HepG2 (cell line): Measurements from ENCODE around the gene CD58. TPM values are rescaled to one million over a fixed set of nuclear protein-coding genes. Genes with fewer than 3 reads are reported as not detected.

Experiments
- AKAP8 ChIP-seq: sonication (generic); formaldehyde crosslinking; IDR thresholded peaks from 2 replicates; pipeline ENCODE4 v1.5.1; 2020; ENCODE audit warnings: mild to moderate bottlenecking, missing genetic modification reagents
- ATF5 ChIP-seq: sonication (generic); formaldehyde crosslinking; IDR thresholded peaks from 2 replicates; pipeline ENCODE4 v1.4.0; 2020; ENCODE audit warnings: mild to moderate bottlenecking, low read depth, missing genetic modification reagents
- BCL6 ChIP-seq: IDR thresholded peaks from 2 replicates; pipeline ENCODE4 v1.6.1; 2016; ENCODE audit warnings: missing genetic modification reagents, missing compliant biosample characterization
- GTF3A ChIP-seq: sonication (generic); formaldehyde crosslinking; conservative IDR thresholded peaks from 2 replicates; pipeline ENCODE4 v1.4.0; 2020; ENCODE audit warnings: mild to moderate bottlenecking, missing genetic modification reagents
- HOMEZ ChIP-seq: IDR thresholded peaks from 2 replicates; pipeline ENCODE4 v1.6.1; 2016; ENCODE audit warnings: low read depth
- HOXA5 ChIP-seq: sonication (generic); formaldehyde crosslinking; IDR thresholded peaks from 2 replicates; pipeline ENCODE4 v1.4.0; 2020; ENCODE audit warnings: missing genetic modification reagents
- KLF6 ChIP-seq: IDR thresholded peaks from 2 replicates; pipeline ENCODE4 v1.8.0; 2016; ENCODE audit warnings: missing biosample characterization, missing genetic modification reagents
- MIXL1 ChIP-seq: IDR thresholded peaks from 2 replicates; pipeline ENCODE4 v1.6.1; 2016
- PLRG1 ChIP-seq: fragments of 450-650 bp; conservative IDR thresholded peaks from 2 replicates; pipeline ENCODE4 v1.6.1; 2016
- SRSF1 ChIP-seq: fragments of 200-400 bp; formaldehyde crosslinking; optimal IDR thresholded peaks from 2 replicates; pipeline ENCODE3; 2017; ENCODE audit warnings: mild to moderate bottlenecking, low read depth, low read length, moderate library complexity
- ZNF205 ChIP-seq: IDR thresholded peaks from 2 replicates; pipeline ENCODE4 v1.6.1; 2018; ENCODE audit warnings: missing biosample characterization, missing genetic modification reagents
- ZNF468 ChIP-seq: sonication (generic); formaldehyde crosslinking; IDR thresholded peaks from 2 replicates; pipeline ENCODE4 v1.8.0; 2022; ENCODE audit warnings: mild to moderate bottlenecking, moderate library complexity, missing genetic modification reagents
- ZNF570 ChIP-seq: sonication (generic); formaldehyde crosslinking; IDR thresholded peaks from 2 replicates; pipeline ENCODE4 v1.4.0; 2020; ENCODE audit warnings: mild to moderate bottlenecking, missing genetic modification reagents, borderline replicate concordance
- ZNF776 ChIP-seq: sonication (generic); formaldehyde crosslinking; IDR thresholded peaks from 2 replicates; pipeline ENCODE4 v1.4.0; 2020; ENCODE audit warnings: mild to moderate bottlenecking, missing genetic modification reagents
- polyA plus RNA-seq, 8 experiments: library from polyadenylated mRNA; depleted of rRNA in 3 of 8; stranded (reverse) in 7 of 8; unstranded in 1 of 8; fragments of >200 nt; fragmentation: Illumina TruSeq in 4 of 8; extraction: Trizol in 4 of 8; gene quantifications; 2 replicates each; pipeline versions ENCODE4 v1.2.1 to v1.2.3, GENCODE V29; 2011 to 2016; ENCODE audit warnings: low read depth in 4 of 8, missing spikeins in 1 of 8, mixed read lengths in 1 of 8; ENCODE audit not compliant: insufficient read depth in 1 of 8
- total RNA-seq, 5 experiments: library from RNA; depleted of rRNA; stranded (reverse); fragments of >200 nt; fragmentation: Illumina TruSeq; extraction: Trizol; gene quantifications; 2 replicates each; pipeline ENCODE4 v1.2.3, GENCODE V29; 2016; ENCODE audit warnings: low read depth in 1 of 5
- TF ChIP-seq, protein P1 (sequence below): sonication (generic); formaldehyde crosslinking; IDR thresholded peaks from 2 replicates; pipeline ENCODE4 v1.4.0; 2020; ENCODE audit warnings: missing genetic modification reagents, mild to moderate bottlenecking, borderline replicate concordance
- TF ChIP-seq, protein P2 (sequence below): sonication (generic); formaldehyde crosslinking; IDR thresholded peaks from 2 replicates; pipeline ENCODE4 v1.8.0; 2022; ENCODE audit warnings: mild to moderate bottlenecking, missing genetic modification reagents; ENCODE audit not compliant: insufficient replicate concordance
- TF ChIP-seq, protein P3 (sequence below): sonication (generic); formaldehyde crosslinking; IDR thresholded peaks from 2 replicates; pipeline ENCODE4 v1.4.0; 2020; ENCODE audit warnings: missing genetic modification reagents
- TF ChIP-seq, protein P4 (sequence below): sonication (generic); formaldehyde crosslinking; IDR thresholded peaks from 2 replicates; pipeline ENCODE4 v1.4.0; 2020; ENCODE audit warnings: mild to moderate bottlenecking, missing genetic modification reagents

Gene CD58
- total and polyA plus RNA-seq, 2 of the 13 experiments (the other 11 are each of a cell fraction or from before 2014, with no cell fraction given), result 9.4 to 13.5 TPM

GRCh38 chr1:116465845-116466685 lies 104.8 kb downstream of the CD58 start (continued):
- TF ChIP-seq ZNF205 (CRISPR knock-in tag) (0 out of 2 replicates have a peak, but pooled peaks have one; percentile 29), HOMEZ (CRISPR knock-in tag) (peak; percentile 71), GTF3A (CRISPR knock-in tag) (no peak), ZNF570 (CRISPR knock-in tag) (no peak), SRSF1 (no peak), MIXL1 (CRISPR knock-in tag) (peak; percentile 83), KLF6 (CRISPR knock-in tag) (peak; percentile 76; the same call in 1 of the 2 replicates), ZNF468 (CRISPR knock-in tag) (no peak), BCL6 (CRISPR knock-in tag) (peak; percentile 90), HOXA5 (CRISPR knock-in tag) (peak; percentile 58; the same call in 1 of the 2 replicates), AKAP8 (no peak), ATF5 (CRISPR knock-in tag) (no peak), ZNF776 (no peak), PLRG1 (no peak)
- TF ChIP-seq, protein P1, sequence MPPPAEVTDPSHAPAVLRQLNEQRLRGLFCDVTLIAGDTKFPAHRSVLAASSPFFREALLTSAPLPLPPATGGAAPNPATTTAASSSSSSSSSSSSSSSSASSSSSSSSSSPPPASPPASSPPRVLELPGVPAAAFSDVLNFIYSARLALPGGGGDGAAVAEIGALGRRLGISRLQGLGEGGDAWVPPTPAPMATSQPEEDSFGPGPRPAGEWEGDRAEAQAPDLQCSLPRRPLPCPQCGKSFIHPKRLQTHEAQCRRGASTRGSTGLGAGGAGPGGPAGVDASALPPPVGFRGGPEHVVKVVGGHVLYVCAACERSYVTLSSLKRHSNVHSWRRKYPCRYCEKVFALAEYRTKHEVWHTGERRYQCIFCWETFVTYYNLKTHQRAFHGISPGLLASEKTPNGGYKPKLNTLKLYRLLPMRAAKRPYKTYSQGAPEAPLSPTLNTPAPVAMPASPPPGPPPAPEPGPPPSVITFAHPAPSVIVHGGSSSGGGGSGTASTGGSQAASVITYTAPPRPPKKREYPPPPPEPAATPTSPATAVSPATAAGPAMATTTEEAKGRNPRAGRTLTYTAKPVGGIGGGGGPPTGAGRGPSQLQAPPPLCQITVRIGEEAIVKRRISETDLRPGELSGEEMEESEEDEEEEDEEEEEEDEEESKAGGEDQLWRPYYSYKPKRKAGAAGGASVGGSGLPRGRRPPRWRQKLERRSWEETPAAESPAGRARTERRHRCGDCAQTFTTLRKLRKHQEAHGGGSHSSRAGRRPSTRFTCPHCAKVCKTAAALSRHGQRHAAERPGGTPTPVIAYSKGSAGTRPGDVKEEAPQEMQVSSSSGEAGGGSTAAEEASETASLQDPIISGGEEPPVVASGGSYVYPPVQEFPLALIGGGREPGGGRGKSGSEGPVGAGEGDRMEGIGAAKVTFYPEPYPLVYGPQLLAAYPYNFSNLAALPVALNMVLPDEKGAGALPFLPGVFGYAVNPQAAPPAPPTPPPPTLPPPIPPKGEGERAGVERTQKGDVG, result no peak; the same call in 1 of the 2 replicates
- TF ChIP-seq, protein P2, sequence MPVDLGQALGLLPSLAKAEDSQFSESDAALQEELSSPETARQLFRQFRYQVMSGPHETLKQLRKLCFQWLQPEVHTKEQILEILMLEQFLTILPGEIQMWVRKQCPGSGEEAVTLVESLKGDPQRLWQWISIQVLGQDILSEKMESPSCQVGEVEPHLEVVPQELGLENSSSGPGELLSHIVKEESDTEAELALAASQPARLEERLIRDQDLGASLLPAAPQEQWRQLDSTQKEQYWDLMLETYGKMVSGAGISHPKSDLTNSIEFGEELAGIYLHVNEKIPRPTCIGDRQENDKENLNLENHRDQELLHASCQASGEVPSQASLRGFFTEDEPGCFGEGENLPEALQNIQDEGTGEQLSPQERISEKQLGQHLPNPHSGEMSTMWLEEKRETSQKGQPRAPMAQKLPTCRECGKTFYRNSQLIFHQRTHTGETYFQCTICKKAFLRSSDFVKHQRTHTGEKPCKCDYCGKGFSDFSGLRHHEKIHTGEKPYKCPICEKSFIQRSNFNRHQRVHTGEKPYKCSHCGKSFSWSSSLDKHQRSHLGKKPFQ (CRISPR knock-in tag), result no peak
- TF ChIP-seq, protein P3, sequence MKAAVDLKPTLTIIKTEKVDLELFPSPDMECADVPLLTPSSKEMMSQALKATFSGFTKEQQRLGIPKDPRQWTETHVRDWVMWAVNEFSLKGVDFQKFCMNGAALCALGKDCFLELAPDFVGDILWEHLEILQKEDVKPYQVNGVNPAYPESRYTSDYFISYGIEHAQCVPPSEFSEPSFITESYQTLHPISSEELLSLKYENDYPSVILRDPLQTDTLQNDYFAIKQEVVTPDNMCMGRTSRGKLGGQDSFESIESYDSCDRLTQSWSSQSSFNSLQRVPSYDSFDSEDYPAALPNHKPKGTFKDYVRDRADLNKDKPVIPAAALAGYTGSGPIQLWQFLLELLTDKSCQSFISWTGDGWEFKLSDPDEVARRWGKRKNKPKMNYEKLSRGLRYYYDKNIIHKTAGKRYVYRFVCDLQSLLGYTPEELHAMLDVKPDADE (CRISPR knock-in tag), result no peak
- TF ChIP-seq, protein P4, sequence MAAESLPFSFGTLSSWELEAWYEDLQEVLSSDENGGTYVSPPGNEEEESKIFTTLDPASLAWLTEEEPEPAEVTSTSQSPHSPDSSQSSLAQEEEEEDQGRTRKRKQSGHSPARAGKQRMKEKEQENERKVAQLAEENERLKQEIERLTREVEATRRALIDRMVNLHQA (CRISPR knock-in tag), result no peak
